Suprapubic skin (tissue), 4 donors: ENCODE measurements around the gene PDE4D.

Source experiments
- CTCF ChIP-seq, 2 donors: fragments of 200-600 bp in 1 of 2; fragments of 450-650 bp in 1 of 2; sonication (generic) in 1 of 2; IDR thresholded peaks; one replicate each; pipeline ENCODE4 v1.5.1; 2016 to 2019; ENCODE audit warnings: antibody characterized with exemption in 2 of 2, mild to moderate bottlenecking in 1 of 2, moderate library complexity in 1 of 2
- EP300 ChIP-seq: sonication (generic); formaldehyde crosslinking; IDR thresholded peaks from one replicate; pipeline ENCODE4 v1.6.1; 2017; ENCODE audit warnings: antibody characterized with exemption
- POLR2A ChIP-seq, 2 donors: fragments of 450-650 bp; IDR thresholded peaks; one replicate each; pipeline ENCODE4 v1.6.1; 2017; ENCODE audit warnings: antibody characterized with exemption in 2 of 2, mild to moderate bottlenecking in 2 of 2, moderate library complexity in 2 of 2
- POLR2AphosphoS5 ChIP-seq, 3 donors: sonication (generic); formaldehyde crosslinking; IDR thresholded peaks; one replicate each; pipeline ENCODE4 v1.6.1; 2017; ENCODE audit warnings: antibody characterized with exemption in 3 of 3

DNA sequence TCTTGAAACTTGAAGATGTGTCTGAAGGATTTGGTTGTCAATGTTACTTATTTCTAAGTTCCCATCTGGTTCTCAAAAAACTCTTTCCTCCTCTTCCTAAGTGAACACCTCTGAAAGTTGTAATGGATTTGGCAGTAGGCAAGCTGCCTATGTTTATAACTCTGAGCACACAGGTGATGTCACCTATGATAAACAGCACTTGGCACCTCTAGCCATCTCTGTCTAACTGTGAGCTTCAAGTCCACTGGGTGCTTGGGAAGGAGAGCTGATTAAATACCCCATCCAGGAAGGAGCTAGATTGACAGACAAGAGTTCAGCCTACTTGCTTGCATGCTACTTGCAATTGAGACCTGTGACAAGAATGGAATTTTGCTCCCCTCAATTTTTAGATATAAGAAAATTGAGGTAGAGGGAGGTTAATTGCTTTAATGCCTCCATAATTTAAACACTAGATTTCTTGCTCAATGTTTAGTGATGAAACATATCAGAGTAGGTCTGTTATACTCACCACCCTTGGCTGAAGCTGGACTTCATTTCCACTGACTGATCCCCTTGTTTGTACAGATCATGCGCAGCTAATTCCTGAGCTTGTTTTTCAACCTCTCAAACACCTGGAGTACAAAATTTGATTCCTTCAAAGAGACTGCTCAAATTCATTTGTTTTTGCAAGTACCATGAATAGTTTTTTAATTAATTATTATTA, 49.9 kb downstream of the PDE4D start:
- TF ChIP-seq CTCF (IDR thresholded peaks at IDR 0.05) = no peak
- no peak for TF ChIP-seq POLR2A (IDR thresholded peaks at IDR 0.05)
- TF ChIP-seq POLR2AphosphoS5 (IDR thresholded peaks at IDR 0.05) = no peak
- TF ChIP-seq EP300 = no peak
